Ovary (tissue), 9 donors: ENCODE measurements around the gene TNRC6C. TPM values are rescaled to one million over a fixed set of nuclear protein-coding genes. Genes with fewer than 3 reads are reported as not detected.

ENCODE experiments used
- DNase-seq, 5 donors: peaks; one replicate each; pipeline ENCODE4 v3.0.0-alpha.2; 2019 to 2020
- H3K27ac ChIP-seq, 2 donors: fragments of 200-600 bp; one replicate each; pipeline versions ENCODE4 v1.5.1 to v1.8.0; 2019 to 2022
- H3K27me3 ChIP-seq: fragments of 200-600 bp; one replicate; pipeline ENCODE4 v1.8.0; 2022
- H3K36me3 ChIP-seq: fragments of 200-600 bp; sonication (generic); one replicate; pipeline ENCODE4 v1.5.1; 2019
- H3K4me1 ChIP-seq: one replicate; pipeline ENCODE4 v1.8.1; 2013; ENCODE audit warnings: mild to moderate bottlenecking, moderate library complexity; ENCODE audit not compliant: insufficient read depth
- H3K4me3 ChIP-seq: fragments of 200-600 bp; sonication (generic); one replicate; pipeline ENCODE4 v1.5.1; 2017
- H3K9me3 ChIP-seq, 2 donors: fragments of 200-600 bp in 1 of 2; sonication (generic) in 1 of 2; one replicate each; pipeline versions ENCODE4 v1.5.1 to v1.8.1; 2013 to 2019; ENCODE audit warnings: mild to moderate bottlenecking in 1 of 2, moderate library complexity in 1 of 2
- EP300 ChIP-seq: sonication (generic); formaldehyde crosslinking; IDR thresholded peaks from one replicate; pipeline ENCODE4 v1.6.1; 2017; ENCODE audit warnings: antibody characterized with exemption
- POLR2A ChIP-seq: fragments of 450-650 bp; IDR thresholded peaks from one replicate; pipeline ENCODE4 v1.6.1; 2017; ENCODE audit warnings: antibody characterized with exemption, mild to moderate bottlenecking, moderate library complexity
- WGBS, 3 donors: extraction: QIAGEN DNeasy Blood & Tissue Kit in 1 of 3; methylation state at CpG; one replicate each; pipeline versions ENCODE4 v1.1.5 to v1.1.7; 2013 to 2017; 5-methylcytosine and 5-hydroxymethylcytosine counted together
- intact Hi-C, 4 donors: fragments of 100-400 bp; cut with DNase I; formaldehyde crosslinking; loops; one replicate each; pipeline versions ENCODE4 v1.11.0 to v1.15.1; 2022 to 2023
- polyA plus RNA-seq, 2 donors: library from polyadenylated mRNA; stranded (reverse); fragments of 200-250 nt in 1 of 2; fragments of 350-450 nt in 1 of 2; fragmentation: Illumina TruSeq in 1 of 2; extraction: RNeasy Lipid Tissue Mini Kit (QIAGEN cat#74804) in 1 of 2; gene quantifications; one replicate each; pipeline ENCODE4 v1.2.3, GENCODE V29; 2013 to 2014
- total RNA-seq, 7 donors: library from RNA; depleted of rRNA in 2 of 7; stranded (reverse); fragments of >200 nt in 2 of 7; fragmentation: NEBNext Ultra II Directional in 3 of 7; extraction: Animal tissue kit (Norgen Biotek cat#: 25700) in 3 of 7; gene quantifications; one replicate each; pipeline versions ENCODE4 v1.1.0 to v1.2.4, GENCODE V29; 2016 to 2023
- TF ChIP-seq, protein P1 (sequence below), 3 donors: fragments of 450-650 bp in 2 of 3; fragments of 200-600 bp in 1 of 3; IDR thresholded peaks; one replicate each; pipeline versions ENCODE4 v1.5.1 to v1.8.0; 2016 to 2022; ENCODE audit warnings: antibody characterized with exemption in 3 of 3, mild to moderate bottlenecking in 1 of 3
- donor health status: DM: no; HTN: no; CAD: no; lungs with moderate emphysema.
- donor health status: DM: no; HTN: no; CAD: no.
- donor health status: Bipolar disorder and iron deficiency.
- donor health status: DM: yes; HTN: yes; CAD: no.
- donor health status: DM: no; HTN: no; CAD: no.
- donor health status: DM: yes; HTN: yes; CAD: no.

Gene TNRC6C
- total and polyA plus RNA-seq, 9 donors, result 8.7 to 45.3 (median 32.5) TPM

DNA sequence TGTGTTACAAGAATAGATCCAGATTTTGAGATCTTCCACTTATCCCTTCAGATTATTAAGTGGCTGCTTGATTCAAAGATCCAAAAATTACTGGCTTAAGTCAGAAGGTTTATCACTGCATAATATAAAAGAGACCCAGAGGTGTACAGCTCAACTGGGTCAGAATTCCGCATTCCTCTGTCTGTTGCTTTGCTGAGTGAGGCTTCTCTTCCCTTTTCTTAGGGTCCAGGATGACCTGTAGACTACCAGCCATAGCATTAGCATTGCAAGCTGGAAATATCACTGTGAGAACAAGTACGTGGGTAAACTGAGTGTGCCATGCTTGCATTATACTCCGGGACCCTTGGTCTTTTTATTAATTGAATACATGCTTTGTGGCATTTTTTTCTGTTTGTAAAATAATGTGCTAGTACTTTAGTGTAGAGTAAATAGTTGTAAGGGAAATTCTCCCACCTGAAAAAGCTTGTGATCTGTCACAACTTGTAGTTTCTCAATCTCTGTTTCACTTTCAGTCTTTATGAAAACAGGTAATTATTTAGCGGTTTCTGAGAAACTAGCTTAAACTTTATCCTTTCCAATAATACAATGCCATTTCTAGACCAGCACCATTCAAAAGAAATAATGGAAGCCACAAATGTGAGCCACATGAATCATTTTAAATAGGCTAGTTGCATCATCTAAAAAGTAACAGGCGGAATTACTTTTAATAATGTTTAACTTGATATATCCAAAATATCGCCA, 61.6 kb downstream of the TNRC6C start:
- H3K4me3 ChIP-seq, result no peak overlapping the region
- TF ChIP-seq EP300 (no peak), POLR2A (no peak)
- TF ChIP-seq, protein P1, sequence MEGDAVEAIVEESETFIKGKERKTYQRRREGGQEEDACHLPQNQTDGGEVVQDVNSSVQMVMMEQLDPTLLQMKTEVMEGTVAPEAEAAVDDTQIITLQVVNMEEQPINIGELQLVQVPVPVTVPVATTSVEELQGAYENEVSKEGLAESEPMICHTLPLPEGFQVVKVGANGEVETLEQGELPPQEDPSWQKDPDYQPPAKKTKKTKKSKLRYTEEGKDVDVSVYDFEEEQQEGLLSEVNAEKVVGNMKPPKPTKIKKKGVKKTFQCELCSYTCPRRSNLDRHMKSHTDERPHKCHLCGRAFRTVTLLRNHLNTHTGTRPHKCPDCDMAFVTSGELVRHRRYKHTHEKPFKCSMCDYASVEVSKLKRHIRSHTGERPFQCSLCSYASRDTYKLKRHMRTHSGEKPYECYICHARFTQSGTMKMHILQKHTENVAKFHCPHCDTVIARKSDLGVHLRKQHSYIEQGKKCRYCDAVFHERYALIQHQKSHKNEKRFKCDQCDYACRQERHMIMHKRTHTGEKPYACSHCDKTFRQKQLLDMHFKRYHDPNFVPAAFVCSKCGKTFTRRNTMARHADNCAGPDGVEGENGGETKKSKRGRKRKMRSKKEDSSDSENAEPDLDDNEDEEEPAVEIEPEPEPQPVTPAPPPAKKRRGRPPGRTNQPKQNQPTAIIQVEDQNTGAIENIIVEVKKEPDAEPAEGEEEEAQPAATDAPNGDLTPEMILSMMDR (IDR thresholded peaks at IDR 0.05), result no peak
- no peaks in the 10 kb centered on the region for H3K36me3 ChIP-seq
- no peak overlapping the region for H3K27ac ChIP-seq
- WGBS, 3 donors, result 94 to 95% (median 94%) methylated on average over 6 of the region's 6 CpGs
- H3K9me3 ChIP-seq, result no peaks in the 10 kb centered on the region
- intact Hi-C loops, result loop anchor here in 2 of 4 donors (5.0 to 10.0 kb wide), 2 partner anchors 475 to 478 kb away; no protein-coding TSS in a partner anchor
- no peak for DNase-seq
- H3K4me1 ChIP-seq, result no peaks in the 10 kb centered on the region
- no peaks in the 10 kb centered on the region for H3K27me3 ChIP-seq

GRCh38 chr17:78020717-78021108, 62.2 kb downstream of the TNRC6C start:
- Histone ChIP-seq H3K36me3 (no peaks in the 10 kb centered on the region), H3K27ac (no peak overlapping the region), H3K4me3 (no peak overlapping the region), H3K27me3 (no peaks in the 10 kb centered on the region), H3K4me1 (no peaks in the 10 kb centered on the region), H3K9me3 (no peaks in the 10 kb centered on the region)
- WGBS, 3 donors, result 41 to 88% (median 74%) methylated on average over 1 of the region's 1 CpG
- DNase-seq, result no peak
- intact Hi-C loops, result no loop called here
- no peak for TF ChIP-seq POLR2A
- no peak for TF ChIP-seq EP300
- TF ChIP-seq, protein P1 (IDR thresholded peaks at IDR 0.05), result no peak

GRCh38 chr17:78022425-78022824, 63.9 kb downstream of the TNRC6C start:
- TF ChIP-seq, protein P1 (IDR thresholded peaks at IDR 0.05), result no peak
- TF ChIP-seq EP300 (no peak), POLR2A (no peak)
- intact Hi-C loops, result no loop called here
- no peaks in the 10 kb centered on the region for H3K4me1 ChIP-seq
- H3K9me3 ChIP-seq, result no peaks in the 10 kb centered on the region
- no peaks in the 10 kb centered on the region for H3K36me3 ChIP-seq
- no peaks in the 10 kb centered on the region for H3K27me3 ChIP-seq
- WGBS, 3 donors, result 78 to 90% (median 85%) methylated on average over 2 of the region's 2 CpGs
- no peak overlapping the region for H3K4me3 ChIP-seq
- H3K27ac ChIP-seq, result no peak overlapping the region
- no peak for DNase-seq

DNA sequence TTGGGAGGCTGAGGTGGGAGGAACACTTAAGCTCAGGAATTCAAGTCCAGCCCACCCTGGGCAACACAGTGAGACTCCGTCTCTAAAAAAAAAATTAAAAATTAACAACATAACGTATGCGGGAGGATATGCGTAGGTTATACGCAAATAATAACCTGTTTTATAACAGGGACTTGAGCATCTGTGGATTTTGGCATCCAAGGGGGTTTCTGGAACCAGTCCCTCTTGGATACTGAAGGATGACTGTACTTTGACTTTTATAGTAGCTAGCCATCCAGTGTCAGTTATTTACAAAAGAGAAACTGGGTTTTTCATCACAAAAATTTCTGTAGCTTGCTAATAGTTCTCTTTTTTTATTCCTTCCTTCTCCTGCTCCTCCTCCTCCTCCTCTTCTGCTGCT, 64.5 kb downstream of the TNRC6C start:
- 80 to 92% (median 87%) methylated on average over 5 of the region's 5 CpGs for whole genome bisulfite sequencing, 3 donors
- H3K36me3 ChIP-seq, result no peaks in the 10 kb centered on the region
- intact Hi-C loops, result no loop called here
- DNase-seq, result no peak
- H3K9me3 ChIP-seq, result no peaks in the 10 kb centered on the region
- H3K27ac ChIP-seq, result no peak overlapping the region
- no peak overlapping the region for H3K4me3 ChIP-seq
- H3K4me1 ChIP-seq, result no peaks in the 10 kb centered on the region
- TF ChIP-seq EP300 (no peak), POLR2A (no peak)
- TF ChIP-seq, protein P1 (IDR thresholded peaks at IDR 0.05), result no peak
- H3K27me3 ChIP-seq, result no peaks in the 10 kb centered on the region
